NCI-H146 (cell line): ENCODE results near the gene FCER1A.
"Not testable (repeated sequence)": the region's sequence is repeated elsewhere in the genome, so short reads cannot be mapped to it uniquely, and the experiment has no call there.

Source experiments
- DNase-seq: peaks from one replicate; lab custom pipeline; 2025; lab: John Stamatoyannopoulos, UW

FCER1A gene

DNA sequence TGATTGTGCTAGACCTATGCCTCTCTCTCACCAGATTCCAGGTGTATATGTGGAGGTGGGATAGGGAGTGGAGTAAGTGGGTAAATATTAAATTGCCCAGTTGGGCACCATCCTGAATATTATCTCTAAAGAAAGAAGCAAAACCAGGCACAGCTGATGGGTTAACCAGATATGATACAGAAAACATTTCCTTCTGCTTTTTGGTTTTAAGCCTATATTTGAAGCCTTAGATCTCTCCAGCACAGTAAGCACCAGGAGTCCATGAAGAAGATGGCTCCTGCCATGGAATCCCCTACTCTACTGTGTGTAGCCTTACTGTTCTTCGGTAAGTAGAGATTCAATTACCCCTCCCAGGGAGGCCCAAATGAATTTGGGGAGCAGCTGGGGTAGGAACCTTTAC, at the start of gene FCER1A:
Gene FCER1A (plus strand): TSS at position 242 of the 400 bp plus-strand sequence. CDS start 29 bp downstream, at position 271.
- no peak for DNase-seq

DNA sequence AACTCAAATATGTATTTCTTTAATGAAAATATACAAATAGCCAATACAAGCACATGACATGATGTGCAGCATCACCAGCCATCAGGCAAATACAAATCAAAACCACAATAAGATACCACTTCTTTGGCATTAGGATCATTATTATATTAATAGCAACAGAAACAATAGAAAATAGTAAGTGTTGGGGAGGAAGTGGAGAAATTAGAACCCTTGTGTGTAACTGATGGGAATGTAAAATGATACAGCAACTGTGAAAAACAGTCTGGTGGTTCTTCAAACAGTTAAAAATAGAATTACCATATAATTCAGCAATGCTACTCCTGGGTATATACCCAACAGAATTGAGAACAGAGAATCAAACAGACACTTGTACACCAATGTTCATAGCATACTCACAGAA, 40.8 kb upstream of the FCER1A start:
- no peak for DNase-seq

DNA sequence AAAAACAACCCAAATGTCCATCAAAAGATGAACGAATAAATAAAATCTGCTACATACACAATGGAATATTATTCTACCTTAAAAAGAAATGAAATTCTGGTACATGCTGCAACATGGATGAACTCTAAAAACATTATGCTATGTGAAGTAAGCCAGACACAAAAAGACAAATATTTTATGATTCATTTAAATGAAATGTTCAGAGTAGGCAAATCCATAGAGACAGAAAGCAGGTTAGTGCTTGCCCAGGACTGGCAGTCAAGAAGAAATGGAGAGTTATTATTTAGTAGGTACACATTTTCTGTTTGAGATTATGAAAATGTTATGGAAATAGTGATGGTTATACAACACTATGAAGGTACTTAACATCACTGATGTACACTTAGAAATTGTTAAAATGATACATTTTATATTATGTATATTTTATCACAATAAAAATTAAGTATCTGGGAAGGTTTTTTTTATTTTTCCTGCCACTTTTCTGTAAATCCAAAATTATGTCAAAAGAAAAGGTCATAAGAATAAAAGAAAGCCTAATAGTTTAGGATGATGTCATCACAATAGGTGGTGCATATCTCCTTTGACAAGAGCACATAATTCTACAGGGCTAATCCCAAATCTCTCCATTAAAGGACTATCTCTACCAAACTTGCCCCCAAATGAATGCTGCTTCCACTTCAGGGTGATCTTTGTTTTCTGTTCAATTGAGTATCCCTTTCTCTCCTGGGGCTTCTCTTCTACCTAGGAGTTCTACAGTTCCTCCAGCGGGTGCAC, 40.2 kb upstream of the FCER1A start:
- DNase-seq = no peak

DNA sequence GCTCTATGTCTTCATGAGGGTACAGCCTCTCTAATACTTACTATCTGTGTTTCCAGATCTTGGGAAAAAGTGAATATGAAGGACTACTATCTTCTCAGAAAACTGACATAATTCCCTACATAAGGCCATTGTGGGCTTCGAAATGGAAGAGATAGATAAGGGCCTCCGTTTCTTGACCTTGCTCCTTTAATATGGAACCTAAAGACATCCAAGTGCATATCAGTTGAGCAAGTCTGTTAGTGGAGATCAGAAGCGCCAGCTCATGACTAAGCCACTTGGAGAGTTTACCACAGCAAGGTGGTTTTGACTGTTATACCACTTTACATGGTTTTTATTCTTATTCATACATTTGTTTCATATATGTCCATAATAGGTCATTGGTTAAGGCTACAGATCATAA, 35.3 kb upstream of the FCER1A start:
- DNase-seq = no peak

DNA sequence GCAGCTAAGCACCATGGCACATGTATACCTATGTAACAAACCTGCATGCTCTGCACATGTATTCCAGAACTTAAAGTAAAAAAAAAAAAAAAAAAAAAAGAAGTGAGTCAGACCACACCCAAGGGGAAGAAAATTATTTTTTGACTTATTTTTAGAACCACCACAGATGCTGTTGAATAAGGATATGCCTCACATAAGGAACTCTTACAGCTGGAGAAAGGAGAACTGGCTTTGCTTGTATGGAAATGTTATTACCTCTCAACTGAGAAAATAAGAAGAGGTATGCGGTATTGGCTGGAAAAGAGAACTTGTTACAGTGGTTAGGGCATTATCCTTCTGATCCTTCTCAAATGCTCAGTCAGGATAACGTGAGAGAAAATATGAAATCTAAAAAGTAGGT, 27.5 kb upstream of the FCER1A start:
- DNase-seq = no peak

DNA sequence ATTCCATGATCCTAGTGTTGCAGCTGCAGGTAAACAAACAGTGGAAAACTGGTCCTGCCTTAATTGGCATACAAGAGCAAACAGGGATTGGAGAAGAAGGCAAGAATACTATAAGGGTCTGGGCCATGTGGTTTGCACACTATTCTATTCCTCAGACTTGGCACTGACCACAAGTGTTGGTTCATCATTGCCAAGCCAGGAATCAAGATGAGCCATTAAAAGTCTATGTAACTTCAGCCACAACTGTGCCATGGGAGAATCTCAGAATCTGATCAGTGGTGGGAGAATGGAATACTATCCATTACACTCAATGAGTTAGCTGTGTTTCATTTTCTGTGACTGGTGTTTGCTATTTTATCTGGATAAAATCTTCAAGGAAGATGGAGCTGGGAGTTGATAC, 26.2 kb upstream of the FCER1A start:
- no peak for DNase-seq

DNA sequence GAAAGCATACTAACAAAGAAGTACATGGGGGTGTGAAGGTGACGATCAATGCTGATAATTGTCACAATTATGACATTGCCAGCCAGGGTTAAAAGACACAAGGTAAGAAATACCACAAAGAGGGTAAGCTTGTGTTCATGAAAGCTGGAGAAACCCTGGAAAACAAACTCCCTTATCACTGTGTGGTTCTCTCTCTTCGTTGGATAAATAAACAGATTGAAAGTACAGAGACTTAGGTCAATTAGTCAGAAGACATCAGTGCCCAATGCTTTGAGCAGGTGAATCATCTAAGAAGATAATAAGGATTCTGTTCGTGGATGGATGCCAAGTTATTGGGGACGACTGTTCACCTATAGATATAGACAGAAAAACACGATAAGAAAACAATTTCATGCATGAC, 22.4 kb upstream of the FCER1A start:
- DNase-seq = no peak

DNA sequence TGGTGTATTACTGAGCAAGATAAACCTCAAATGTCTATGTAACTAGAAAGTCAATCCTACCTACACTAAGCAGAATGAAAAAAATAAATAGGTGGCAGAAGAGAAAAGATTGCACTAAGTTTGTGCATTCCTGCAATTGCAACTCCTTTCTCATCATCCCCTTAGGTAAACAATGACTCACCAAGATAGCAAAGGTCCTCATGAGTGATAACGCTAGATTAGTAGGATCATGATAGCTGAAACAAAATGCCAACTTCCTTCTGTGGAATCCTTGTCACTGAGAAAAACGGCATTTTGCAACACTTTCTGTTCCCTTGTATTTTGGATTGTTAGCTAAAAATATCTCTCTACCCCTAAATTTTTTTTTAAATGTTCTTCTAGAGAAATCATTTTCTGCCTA, 20.0 kb upstream of the FCER1A start:
- DNase-seq = no peak

DNA sequence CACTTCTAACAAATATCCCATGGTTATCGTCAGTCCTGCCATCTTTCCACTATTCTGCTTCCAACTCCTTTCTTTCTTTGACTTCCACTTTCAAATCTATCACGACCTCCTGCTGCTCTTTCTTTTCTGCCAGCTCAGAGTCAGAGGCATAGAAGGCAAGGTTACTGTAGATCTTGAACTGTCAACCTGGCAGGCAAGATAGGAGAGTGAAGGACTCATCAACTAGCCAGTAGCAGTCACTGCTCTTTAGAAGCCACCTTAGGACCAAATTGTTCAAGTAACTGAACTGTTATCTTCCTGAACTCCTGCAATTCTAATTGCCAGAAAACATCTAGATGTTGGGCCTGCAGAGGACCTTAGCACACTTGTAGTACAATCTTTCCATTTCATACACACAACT, 13.1 kb upstream of the FCER1A start:
- DNase-seq = no peak

DNA sequence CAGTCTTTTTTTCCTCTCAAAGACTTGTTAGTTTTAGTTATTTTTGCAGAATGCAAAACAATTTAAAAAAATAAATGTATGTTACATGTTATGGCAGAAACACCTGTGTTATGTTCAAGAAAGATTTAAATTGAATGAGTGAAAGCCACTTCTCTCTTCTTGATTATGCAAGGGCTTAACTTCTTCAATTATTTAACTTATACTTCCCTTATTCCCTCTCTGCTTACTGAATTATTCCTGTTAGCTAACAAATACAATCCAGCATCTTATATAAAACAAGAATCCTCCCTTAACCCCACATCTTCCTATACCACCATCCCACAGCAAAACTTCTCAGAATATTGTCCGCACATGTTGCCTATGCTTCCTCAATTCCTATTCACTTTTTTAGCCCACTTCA, 10.7 kb upstream of the FCER1A start:
- DNase-seq = no peak

DNA sequence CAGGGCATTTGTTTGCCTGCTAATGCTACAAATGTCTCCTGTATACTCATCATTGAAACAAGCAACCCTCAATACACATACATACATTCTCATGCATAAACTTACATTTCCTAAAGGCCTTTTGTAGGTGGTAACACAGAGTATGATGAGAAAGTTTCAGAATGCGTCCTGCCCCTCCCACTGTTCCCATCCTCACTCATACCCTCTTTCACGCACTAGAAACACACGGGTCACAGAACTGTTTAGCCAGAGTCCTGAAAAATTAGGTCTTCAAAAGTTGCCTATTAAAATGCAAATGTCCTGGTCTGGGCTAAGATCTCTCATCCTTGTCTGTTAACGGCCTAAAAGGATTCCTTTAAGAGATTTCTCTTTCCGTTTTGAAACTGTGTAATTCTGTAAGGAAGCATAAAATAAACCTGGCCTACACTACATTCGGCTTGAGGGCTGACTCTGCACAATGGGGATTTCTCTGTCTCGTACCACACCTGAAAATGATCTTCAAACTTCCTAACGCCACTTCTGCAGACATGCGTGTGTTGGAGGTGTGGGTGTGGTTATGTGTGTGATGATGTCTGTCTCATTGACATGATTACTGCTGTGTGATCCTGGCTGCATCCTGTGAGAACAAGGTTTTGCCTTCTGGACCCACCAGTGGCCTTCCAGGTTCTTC, 5.3 kb upstream of the FCER1A start:
- DNase-seq = no peak

DNA sequence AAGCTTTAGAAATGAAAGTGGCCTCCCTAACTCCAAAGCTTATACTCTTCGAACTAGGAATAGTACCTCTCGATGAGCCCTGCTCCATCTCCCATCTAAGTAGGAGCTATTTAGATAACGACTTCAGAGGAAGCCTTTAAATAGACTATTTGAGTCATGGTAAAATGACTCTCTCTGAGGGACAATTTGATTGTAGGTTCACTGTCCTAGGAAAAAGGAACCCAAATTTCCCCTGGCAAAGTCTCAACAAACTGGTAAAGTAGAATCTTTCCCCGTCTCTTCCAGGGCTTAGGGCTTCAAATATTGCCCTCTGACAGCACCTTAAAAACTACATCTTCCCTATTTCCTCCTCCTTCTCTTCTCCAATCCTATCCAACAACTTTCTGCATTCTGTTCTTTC, 2.0 kb upstream of the FCER1A start:
- DNase-seq = no peak

DNA sequence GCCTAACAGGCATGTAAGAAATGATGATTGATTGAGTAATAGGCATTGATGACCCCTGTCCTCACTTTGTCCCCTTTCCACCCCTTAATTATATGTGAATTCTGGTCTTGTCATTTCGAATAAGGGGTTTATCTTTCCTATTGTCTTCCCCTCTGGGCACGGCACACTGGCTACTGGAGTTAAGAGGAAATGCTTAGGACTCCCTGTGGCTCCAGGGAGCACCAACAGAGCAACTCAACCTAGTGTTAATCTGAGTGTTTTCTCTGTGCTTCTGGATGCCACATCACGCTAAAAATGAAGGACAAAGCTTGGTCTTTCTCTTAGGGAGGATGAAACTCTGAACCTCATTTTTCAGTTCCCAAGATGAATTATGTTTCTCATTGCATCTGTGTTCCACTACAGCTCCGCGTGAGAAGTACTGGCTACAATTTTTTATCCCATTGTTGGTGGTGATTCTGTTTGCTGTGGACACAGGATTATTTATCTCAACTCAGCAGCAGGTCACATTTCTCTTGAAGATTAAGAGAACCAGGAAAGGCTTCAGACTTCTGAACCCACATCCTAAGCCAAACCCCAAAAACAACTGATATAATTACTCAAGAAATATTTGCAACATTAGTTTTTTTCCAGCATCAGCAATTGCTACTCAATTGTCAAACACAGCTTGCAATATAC, 5.3 kb downstream of the FCER1A start:
- DNase-seq = no peak

DNA sequence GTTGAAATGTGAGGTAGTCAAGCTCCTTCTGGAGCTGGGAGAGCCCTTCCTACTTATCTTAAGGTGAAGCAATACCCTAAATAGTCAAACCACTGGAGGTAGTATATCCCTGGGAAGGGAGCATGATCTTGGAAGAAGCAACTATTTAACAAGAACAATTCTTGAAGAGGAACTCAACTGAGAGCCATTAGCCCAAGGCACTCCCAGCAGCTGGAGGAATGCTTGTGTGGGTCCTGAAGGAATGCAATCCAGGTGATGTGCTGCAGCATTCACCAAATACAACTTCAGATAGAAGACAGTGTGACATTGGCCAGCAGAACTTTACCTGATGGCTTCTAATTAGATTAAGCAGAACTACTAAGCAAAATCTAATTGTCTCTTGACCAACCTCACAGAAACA, 9.5 kb downstream of the FCER1A start:
- DNase-seq = no peak

DNA sequence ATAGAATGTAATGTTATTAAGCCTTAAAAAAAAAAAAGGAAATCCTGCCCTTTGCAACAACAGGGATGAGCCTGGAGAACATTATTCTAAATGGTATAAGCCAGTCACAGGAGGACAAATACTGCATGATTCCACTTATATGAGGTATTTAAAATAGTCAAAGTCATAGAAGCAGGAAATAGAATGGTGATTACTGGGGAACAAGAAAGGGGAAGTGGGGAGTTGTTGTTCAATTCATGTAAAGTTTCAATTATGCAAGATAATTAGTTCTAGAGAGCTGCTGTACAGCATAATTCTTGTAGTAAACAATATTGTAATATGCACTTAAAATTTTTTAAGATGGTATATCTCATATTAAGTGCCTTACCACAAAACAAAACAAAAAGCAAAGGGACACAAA, 13.2 kb downstream of the FCER1A start:
- no peak for DNase-seq

DNA sequence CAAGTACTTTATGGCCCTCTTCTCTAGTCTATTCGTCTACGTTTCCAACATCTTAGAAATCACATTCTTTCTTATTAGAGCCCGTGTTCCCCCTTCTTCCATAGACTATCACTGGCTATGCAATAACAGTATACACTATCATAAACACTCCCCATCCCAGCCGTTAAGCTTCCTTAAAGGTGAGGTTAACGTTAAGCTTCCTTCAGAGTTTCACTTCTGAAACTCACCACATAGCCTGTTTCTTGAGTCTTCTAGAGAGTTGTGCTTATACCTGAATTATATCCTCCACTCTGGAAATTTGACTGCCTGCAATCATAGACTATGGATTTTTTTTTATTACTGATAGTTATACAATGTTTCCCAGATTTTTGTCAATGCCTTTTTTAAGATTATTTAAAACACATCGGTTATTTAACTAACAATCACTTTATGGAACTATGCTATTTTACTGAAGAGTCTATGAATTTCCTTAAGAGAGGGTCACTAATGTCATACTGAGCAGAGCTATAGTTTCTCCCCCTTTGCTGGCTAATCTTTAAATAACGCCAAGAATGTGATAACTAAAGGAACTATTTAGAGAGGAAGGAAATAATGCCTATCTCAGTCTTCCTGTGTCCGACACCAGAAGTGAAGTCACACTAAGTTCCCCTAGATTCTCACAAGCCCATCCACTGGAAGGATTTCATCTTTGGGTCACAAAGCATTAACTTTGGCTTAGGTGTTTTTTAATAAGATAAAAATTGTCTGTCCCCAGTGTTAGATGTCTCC, 16.8 kb downstream of the FCER1A start:
- DNase-seq = no peak

DNA sequence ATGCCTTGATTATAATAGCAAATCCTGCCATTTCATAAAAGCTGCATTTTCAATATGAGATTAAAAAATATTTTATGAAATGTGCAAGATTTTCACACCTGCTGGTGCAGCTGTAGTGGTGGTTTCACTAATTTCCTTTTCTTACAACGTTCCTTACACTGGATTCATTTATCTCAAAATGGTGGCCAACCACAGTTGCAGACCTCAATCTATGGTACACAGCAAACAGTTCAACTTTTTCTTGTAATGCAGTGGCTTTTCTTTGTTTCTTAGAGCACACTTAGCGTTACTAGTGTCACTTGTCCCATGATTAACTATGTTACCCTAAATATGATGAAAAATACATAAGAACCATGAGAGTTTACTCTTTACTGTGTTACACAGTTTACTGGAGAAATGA, 32.7 kb downstream of the FCER1A start:
- no peak for DNase-seq

DNA sequence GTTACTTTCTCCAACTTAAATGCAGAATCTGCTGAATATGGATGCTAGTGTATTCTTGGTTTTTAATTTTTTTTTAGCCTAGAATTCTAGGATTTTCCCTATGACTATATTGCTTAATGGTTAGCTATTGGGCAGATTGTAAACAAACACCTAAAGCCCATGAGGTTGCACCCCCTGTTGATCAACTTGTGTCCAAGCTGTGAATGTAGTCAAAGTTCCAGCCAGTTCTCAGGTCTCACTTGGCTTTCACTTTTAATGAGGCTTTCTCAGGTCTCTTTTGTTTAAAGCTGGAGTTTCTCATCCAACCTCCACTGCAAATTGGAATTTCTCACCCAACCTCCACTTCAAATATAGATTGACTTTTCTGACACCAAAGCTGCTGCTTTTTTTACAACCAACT, 35.9 kb downstream of the FCER1A start:
- DNase-seq = no peak

DNA sequence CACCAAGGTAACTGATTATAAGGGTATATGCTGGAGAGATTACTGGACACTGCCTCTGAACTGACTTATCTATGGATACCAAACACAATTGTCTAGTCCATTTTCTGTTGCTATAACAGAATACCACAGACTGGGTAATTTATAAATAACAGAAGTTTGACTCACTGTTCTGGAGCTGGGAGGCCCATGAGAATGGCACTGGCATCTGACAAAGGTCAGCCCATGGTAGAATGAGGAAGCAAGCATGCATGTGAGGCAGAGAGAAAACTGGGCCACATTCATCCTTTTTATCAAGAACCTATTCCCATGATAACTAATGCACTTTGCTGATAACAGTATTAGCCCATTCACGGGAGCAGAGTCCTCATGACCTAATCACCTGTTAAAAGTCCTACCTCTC, 37.4 kb downstream of the FCER1A start:
- no peak for DNase-seq

DNA sequence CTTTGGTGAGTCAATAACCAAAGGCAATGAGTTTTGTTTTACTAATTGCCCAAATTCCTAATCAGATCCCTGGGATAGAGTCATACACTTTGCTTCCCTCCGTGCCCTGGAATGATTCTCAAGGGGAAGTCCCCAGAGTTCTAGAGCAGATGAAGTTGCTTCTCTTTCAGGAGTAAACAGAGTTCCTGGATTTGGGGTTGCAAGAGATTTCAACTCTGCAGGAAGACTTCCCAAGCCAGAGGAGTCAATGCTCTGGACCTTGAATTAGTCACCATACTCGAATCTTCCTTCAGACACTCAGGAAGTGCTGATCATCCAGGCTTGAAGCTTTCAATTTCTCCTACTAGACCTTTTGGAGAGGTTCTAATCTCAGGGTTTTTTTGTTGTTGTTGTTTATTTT, 39.6 kb downstream of the FCER1A start:
- DNase-seq = no peak

DNA sequence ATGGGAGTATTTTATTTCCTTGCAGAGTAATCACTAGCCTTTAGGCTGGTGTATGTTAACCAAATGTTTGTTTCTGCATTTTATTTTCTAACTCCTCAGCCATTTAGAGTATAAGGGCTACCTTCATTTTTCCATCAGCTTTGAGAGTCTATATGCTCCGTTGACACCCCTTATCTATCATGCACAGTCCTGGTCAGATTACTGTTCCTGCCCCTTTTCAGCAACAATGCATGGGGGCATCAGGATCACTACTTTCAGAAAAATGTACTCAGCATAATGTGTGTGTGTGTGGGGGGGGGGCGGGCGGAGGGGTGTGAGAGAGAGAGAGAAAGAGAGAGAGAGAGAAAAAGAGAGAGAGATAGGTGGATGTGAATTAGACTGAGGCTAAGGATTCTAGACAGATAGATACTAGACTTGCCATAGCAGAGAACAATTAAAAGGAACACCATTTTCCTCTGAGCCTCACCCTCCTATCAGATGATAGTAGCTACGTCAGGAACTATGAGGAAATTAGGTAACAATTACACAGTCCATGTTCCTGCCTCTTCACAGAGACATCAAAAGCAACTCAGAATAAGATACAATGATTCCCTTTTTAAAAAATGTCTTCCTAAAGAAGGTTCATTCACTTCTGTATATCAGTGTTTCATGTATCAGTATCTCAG, 40.8 kb downstream of the FCER1A start:
- DNase-seq = no peak

DNA sequence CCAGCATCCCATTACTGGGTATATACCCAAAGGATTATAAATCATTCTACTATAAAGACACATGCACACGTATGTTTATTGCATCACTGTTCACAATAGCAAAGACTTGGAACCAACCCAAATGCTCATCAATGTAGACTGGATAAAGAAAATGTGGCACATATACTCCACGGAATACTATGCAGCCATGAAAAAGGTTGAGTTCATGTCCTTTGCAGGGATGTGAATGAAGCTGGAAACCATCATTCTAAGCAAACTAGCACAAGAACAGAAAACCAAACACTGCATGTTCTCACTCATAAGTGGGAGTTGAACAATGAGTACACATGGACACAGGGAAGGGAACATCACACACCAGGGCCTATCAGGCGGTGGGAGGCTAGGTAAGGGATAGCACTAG, 47.2 kb downstream of the FCER1A start:
- DNase-seq = not testable (repeated sequence)
